Ishikawa (cell line): ENCODE results near the gene DPH6.

Experiments
- CEBPB ChIP-seq: IDR thresholded peaks from 2 replicates; pipeline ENCODE4 v1.6.1; 2012
- CREB1 ChIP-seq: IDR thresholded peaks from 2 replicates; pipeline ENCODE4 v1.6.1; 2012; ENCODE audit warnings: low read depth
- EGR1 ChIP-seq: IDR thresholded peaks from 2 replicates; pipeline ENCODE4 v1.6.1; 2012
- EP300 ChIP-seq: IDR thresholded peaks from 2 replicates; pipeline ENCODE4 v1.6.1; 2012; ENCODE audit warnings: borderline replicate concordance
- FOXM1 ChIP-seq: IDR thresholded peaks from 2 replicates; pipeline ENCODE4 v1.6.1; 2012; ENCODE audit warnings: low read depth, borderline replicate concordance
- MAX ChIP-seq: IDR thresholded peaks from 2 replicates; pipeline ENCODE4 v1.6.1; 2012
- NFIC ChIP-seq: IDR thresholded peaks from 2 replicates; pipeline ENCODE4 v1.6.1; 2012
- RAD21 ChIP-seq: IDR thresholded peaks from 2 replicates; pipeline ENCODE4 v1.6.1; 2012; ENCODE audit warnings: low read depth
- REST ChIP-seq: IDR thresholded peaks from 2 replicates; pipeline ENCODE4 v1.6.1; 2012; ENCODE audit warnings: low read depth, mild to moderate bottlenecking
- TAF1 ChIP-seq: IDR thresholded peaks from 2 replicates; pipeline ENCODE4 v1.6.1; 2012; ENCODE audit warnings: low read depth, mild to moderate bottlenecking
- TCF12 ChIP-seq: IDR thresholded peaks from 2 replicates; pipeline ENCODE4 v1.6.1; 2012; ENCODE audit warnings: low read depth
- TEAD4 ChIP-seq: IDR thresholded peaks from 2 replicates; pipeline ENCODE4 v1.6.1; 2012
- USF1 ChIP-seq: IDR thresholded peaks from 2 replicates; pipeline ENCODE4 v1.6.1; 2012
- YY1 ChIP-seq: IDR thresholded peaks from 2 replicates; pipeline ENCODE4 v1.6.1; 2012; ENCODE audit warnings: low read depth
- ZBTB7A ChIP-seq: IDR thresholded peaks from 2 replicates; pipeline ENCODE4 v1.6.1; 2012; ENCODE audit warnings: low read depth

Gene DPH6

GRCh38 chr15:35323141-35323540, 222.8 kb downstream of the DPH6 start:
- TF ChIP-seq EGR1 (no peak), FOXM1 (no peak), TEAD4 (no peak), CEBPB (no peak), REST (no peak), TCF12 (no peak), RAD21 (no peak), MAX (no peak), TAF1 (no peak), NFIC (no peak), USF1 (no peak), ZBTB7A (no peak), CREB1 (no peak), EP300 (no peak), YY1 (no peak)

- TF ChIP-seq USF1 (no peak), NFIC (no peak), MAX (no peak), TCF12 (no peak), EGR1 (no peak), ZBTB7A (no peak), CREB1 (no peak), TAF1 (no peak), FOXM1 (no peak), TEAD4 (no peak), EP300 (no peak), YY1 (no peak), REST (no peak), RAD21 (no peak), CEBPB (no peak)
Observed at GRCh38 chr15:35321926-35322325, 224.0 kb downstream of the DPH6 start.

- TF ChIP-seq USF1 (no peak), CEBPB (no peak), RAD21 (no peak), TAF1 (no peak), TCF12 (no peak), FOXM1 (no peak), MAX (no peak), EGR1 (no peak), REST (no peak), EP300 (no peak), YY1 (no peak), CREB1 (no peak), TEAD4 (no peak), ZBTB7A (no peak), NFIC (no peak)
Observed at GRCh38 chr15:35320911-35321310, 225.1 kb downstream of the DPH6 start.
